Endodermal cell (in vitro differentiated cells): ENCODE results near the gene OPHN1. TPM values are rescaled to one million over a fixed set of nuclear protein-coding genes. Genes with fewer than 3 reads are reported as not detected.

ENCODE experiments used
- DNase-seq: peaks from one replicate; pipeline ENCODE4 v3.0.0-alpha.2; 2017
- H3K27ac ChIP-seq: 2 replicates; pipeline ENCODE4 v1.5.1; 2013; ENCODE audit warnings: mild to moderate bottlenecking, low read depth, low read length, moderate library complexity
- H3K27me3 ChIP-seq: 2 replicates; pipeline ENCODE4 v1.6.1; 2013; ENCODE audit warnings: mild to moderate bottlenecking, low read length, moderate library complexity; ENCODE audit not compliant: insufficient read depth, control insufficient read depth, poor library complexity, severe bottlenecking
- H3K36me3 ChIP-seq: 2 replicates; pipeline ENCODE4 v1.7.0; 2013; ENCODE audit warnings: mild to moderate bottlenecking, low read length, moderate library complexity; ENCODE audit not compliant: control insufficient read depth, insufficient read depth
- H3K4me1 ChIP-seq: one replicate; pipeline ENCODE4 v1.7.0; 2013; ENCODE audit warnings: low read length; ENCODE audit not compliant: control insufficient read depth, insufficient read depth
- H3K4me3 ChIP-seq: 2 replicates; pipeline ENCODE4 v1.5.1; 2013; ENCODE audit warnings: mild to moderate bottlenecking, low read length, moderate library complexity
- H3K9ac ChIP-seq: 2 replicates; pipeline ENCODE4 v1.6.1; 2013; ENCODE audit warnings: mild to moderate bottlenecking, low read length, moderate library complexity; ENCODE audit not compliant: poor library complexity, severe bottlenecking; ENCODE audit errors: extremely low read depth
- H3K9me3 ChIP-seq: 2 replicates; pipeline ENCODE4 v1.6.1; 2013; ENCODE audit warnings: mild to moderate bottlenecking, low read length, moderate library complexity; ENCODE audit not compliant: control insufficient read depth
- H3K27ac Mint-ChIP-seq: 2 replicates; pipeline ENCODE4 v1.8.0; 2020; ENCODE audit warnings: mixed read lengths
- H3K27me3 Mint-ChIP-seq: 2 replicates; pipeline ENCODE4 v1.8.0; 2021; ENCODE audit warnings: mild to moderate bottlenecking, mixed read lengths; ENCODE audit not compliant: insufficient read depth
- H3K36me3 Mint-ChIP-seq: 2 replicates; pipeline ENCODE4 v1.8.0; 2020; ENCODE audit warnings: low read depth, mixed read lengths
- H3K4me1 Mint-ChIP-seq: 2 replicates; pipeline ENCODE4 v1.8.0; 2020; ENCODE audit warnings: mixed read lengths
- H3K4me3 Mint-ChIP-seq: 2 replicates; pipeline ENCODE4 v1.8.0; 2020; ENCODE audit warnings: mild to moderate bottlenecking, moderate library complexity, mixed read lengths
- H3K9me3 Mint-ChIP-seq: 2 replicates; pipeline ENCODE4 v1.8.0; 2020; ENCODE audit warnings: mild to moderate bottlenecking, mixed read lengths
- CTCF ChIP-seq: fragments of 200-600 bp; sonication (generic); conservative IDR thresholded peaks from 2 replicates; pipeline ENCODE4 v1.5.0; 2021; ENCODE audit warnings: antibody characterized with exemption, mild to moderate bottlenecking
- WGBS, 2 experiments: methylation state at CpG; one replicate each; pipeline versions ENCODE4 v1.1.5 to v1.1.7; 2013; ENCODE audit warnings: missing lambda C conversion rate in 2 of 2, mixed read lengths in 1 of 2; ENCODE audit not compliant: insufficient coverage in 1 of 2, insufficient read length in 1 of 2; 5-methylcytosine and 5-hydroxymethylcytosine counted together
- total RNA-seq, 2 donors: library from RNA; stranded (reverse); fragmentation: NEBNext Ultra II Directional in 1 of 2; extraction: Animal tissue kit (Norgen Biotek cat#: 25700) in 1 of 2; gene quantifications; 2 replicates in 1 of 2; 3 replicates in 1 of 2; pipeline ENCODE4 v1.2.1, GENCODE V29; 2021

The OPHN1 gene
- total RNA-seq, 2 donors from 2014 or later = 2.9 to 5.0 TPM

- Histone ChIP-seq H3K4me3 (no peak overlapping the region), H3K27ac (no peak overlapping the region), H3K9me3 (no peaks in the 10 kb centered on the region), H3K27me3 (no peaks in the 10 kb centered on the region), H3K4me1 (no peaks in the 10 kb centered on the region), H3K9ac (no peak overlapping the region), H3K36me3 (no peaks in the 10 kb centered on the region)
- no peak overlapping the region for H3K4me3 Mint-ChIP-seq
- DNase-seq = no peak
- no peak for TF ChIP-seq CTCF
- no peaks in the 10 kb centered on the region for H3K27me3 Mint-ChIP-seq
- 72% methylated on average over 4 of the region's 4 CpGs; no CpG with 5 or more reads in 1 of the 2 experiments for WGBS, 2 experiments
- H3K9me3 Mint-ChIP-seq = peaks cover 30% of the 10 kb centered on the region
- peaks cover 2% of the 10 kb centered on the region for H3K4me1 Mint-ChIP-seq
- no peaks in the 10 kb centered on the region for H3K36me3 Mint-ChIP-seq
- no peak overlapping the region for H3K27ac Mint-ChIP-seq
Measured at GRCh38 chrX:68177542-68177941, 255.8 kb downstream of the OPHN1 start.

GRCh38 chrX:68175562-68175961, 257.7 kb downstream of the OPHN1 start:
- H3K36me3 Mint-ChIP-seq = no peaks in the 10 kb centered on the region
- no peaks in the 10 kb centered on the region for H3K9me3 ChIP-seq
- no peak for TF ChIP-seq CTCF
- no peaks in the 10 kb centered on the region for H3K27me3 ChIP-seq
- H3K27ac ChIP-seq = no peak overlapping the region
- no peak overlapping the region for H3K27ac Mint-ChIP-seq
- H3K9ac ChIP-seq = no peak overlapping the region
- H3K9me3 Mint-ChIP-seq = peaks cover 19% of the 10 kb centered on the region
- DNase-seq = no peak
- H3K4me3 ChIP-seq = no peak overlapping the region
- no peaks in the 10 kb centered on the region for H3K27me3 Mint-ChIP-seq
- H3K4me3 Mint-ChIP-seq = no peak overlapping the region
- H3K4me1 ChIP-seq = no peaks in the 10 kb centered on the region
- no peaks in the 10 kb centered on the region for H3K4me1 Mint-ChIP-seq
- 86 to 100% methylated on average over 1 to 3 of the region's 3 CpGs for WGBS, 2 experiments
- H3K36me3 ChIP-seq = no peaks in the 10 kb centered on the region

GRCh38 chrX:68163441-68163840, 269.9 kb downstream of the OPHN1 start:
- no peaks in the 10 kb centered on the region for H3K36me3 ChIP-seq
- H3K36me3 Mint-ChIP-seq = no peaks in the 10 kb centered on the region
- peaks cover 24% of the 10 kb centered on the region for H3K9me3 Mint-ChIP-seq
- no peak overlapping the region for H3K9ac ChIP-seq
- no peak overlapping the region for H3K4me3 ChIP-seq
- no peaks in the 10 kb centered on the region for H3K27me3 Mint-ChIP-seq
- 70% methylated on average over 1 of the region's 2 CpGs; no CpG with 5 or more reads in 1 of the 2 experiments for WGBS, 2 experiments
- DNase-seq = no peak
- no peak overlapping the region for H3K4me3 Mint-ChIP-seq
- H3K9me3 ChIP-seq = no peaks in the 10 kb centered on the region
- H3K27ac ChIP-seq = no peak overlapping the region
- no peaks in the 10 kb centered on the region for H3K4me1 Mint-ChIP-seq
- no peak for TF ChIP-seq CTCF
- H3K27ac Mint-ChIP-seq = no peak overlapping the region
- no peaks in the 10 kb centered on the region for H3K27me3 ChIP-seq
- H3K4me1 ChIP-seq = no peaks in the 10 kb centered on the region
